Stimulated activated naive CD4-positive, alpha-beta T cell treated with Interleukin-2 at 50 U/mL for 16 hours (primary cell): ENCODE data around the gene STEAP3.
A peak's percentile ranks its signal among the peaks of the same experiment; 100 is the strongest.
"Not testable (repeated sequence)": the region's sequence is repeated elsewhere in the genome, so short reads cannot be mapped to it uniquely, and the experiment has no call there.

ENCODE experiments used
- DNase-seq: peaks from one replicate; lab custom pipeline; 2025; lab: John Stamatoyannopoulos, UW

The STEAP3 gene

DNA sequence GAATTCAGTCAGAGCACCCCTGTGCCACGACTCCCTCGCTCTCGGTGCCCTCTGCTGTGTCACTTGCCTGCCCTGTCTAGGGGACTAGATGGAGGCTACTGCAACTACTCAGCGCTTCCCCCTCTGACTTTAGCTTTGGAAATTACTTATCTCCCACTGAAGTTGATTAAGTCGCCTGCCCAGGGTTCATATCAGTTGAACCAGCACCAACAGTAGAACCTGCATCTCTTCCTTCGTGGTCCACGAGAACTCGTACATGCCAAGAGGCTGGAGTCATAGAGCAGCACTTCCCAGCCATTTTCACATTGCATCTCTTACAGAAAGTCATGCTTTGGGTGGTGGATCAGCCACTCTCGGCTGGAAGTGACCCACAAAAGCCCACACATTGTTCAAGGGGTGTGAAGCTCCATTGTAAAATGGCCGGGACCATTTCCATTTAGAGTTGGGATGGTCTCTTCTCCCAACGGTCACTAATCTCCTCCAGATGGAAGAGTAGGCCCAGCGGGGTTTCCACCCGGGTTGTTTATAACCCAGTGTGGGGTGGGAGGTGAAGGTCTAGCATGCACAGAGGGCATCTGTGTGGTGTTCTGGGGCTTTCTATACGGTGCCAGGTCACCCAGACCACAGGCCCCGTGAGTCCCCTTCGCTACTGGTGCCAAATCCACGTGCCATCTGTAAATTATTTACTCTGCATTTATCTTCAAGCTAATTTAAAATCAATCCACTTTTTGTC is 38.0 kb downstream of the STEAP3 start:
- no peak for DNase-seq

DNA sequence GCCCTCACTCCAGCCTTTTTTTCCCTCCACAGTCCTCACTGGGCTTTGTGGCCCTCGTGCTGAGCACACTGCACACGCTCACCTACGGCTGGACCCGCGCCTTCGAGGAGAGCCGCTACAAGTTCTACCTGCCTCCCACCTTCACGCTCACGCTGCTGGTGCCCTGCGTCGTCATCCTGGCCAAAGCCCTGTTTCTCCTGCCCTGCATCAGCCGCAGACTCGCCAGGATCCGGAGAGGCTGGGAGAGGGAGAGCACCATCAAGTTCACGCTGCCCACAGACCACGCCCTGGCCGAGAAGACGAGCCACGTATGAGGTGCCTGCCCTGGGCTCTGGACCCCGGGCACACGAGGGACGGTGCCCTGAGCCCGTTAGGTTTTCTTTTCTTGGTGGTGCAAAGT is 39.4 kb downstream of the STEAP3 start:
- no peak for DNase-seq

DNA sequence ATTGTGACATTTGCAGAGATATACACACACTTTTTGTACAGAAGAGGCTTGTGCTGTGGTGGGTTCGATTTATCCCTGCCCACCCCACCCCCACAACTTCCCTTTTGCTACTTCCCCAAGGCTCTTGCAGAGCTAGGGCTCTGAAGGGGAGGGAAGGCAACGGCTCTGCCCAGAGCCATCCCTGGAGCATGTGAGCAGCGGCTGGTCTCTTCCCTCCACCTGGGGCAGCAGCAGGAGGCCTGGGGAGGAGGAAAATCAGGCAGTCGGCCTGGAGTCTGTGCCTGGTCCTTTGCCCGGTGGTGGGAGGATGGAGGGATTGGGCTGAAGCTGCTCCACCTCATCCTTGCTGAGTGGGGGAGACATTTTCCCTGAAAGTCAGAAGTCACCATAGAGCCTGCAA is 40.0 kb downstream of the STEAP3 start:
- DNase-seq: no peak

DNA sequence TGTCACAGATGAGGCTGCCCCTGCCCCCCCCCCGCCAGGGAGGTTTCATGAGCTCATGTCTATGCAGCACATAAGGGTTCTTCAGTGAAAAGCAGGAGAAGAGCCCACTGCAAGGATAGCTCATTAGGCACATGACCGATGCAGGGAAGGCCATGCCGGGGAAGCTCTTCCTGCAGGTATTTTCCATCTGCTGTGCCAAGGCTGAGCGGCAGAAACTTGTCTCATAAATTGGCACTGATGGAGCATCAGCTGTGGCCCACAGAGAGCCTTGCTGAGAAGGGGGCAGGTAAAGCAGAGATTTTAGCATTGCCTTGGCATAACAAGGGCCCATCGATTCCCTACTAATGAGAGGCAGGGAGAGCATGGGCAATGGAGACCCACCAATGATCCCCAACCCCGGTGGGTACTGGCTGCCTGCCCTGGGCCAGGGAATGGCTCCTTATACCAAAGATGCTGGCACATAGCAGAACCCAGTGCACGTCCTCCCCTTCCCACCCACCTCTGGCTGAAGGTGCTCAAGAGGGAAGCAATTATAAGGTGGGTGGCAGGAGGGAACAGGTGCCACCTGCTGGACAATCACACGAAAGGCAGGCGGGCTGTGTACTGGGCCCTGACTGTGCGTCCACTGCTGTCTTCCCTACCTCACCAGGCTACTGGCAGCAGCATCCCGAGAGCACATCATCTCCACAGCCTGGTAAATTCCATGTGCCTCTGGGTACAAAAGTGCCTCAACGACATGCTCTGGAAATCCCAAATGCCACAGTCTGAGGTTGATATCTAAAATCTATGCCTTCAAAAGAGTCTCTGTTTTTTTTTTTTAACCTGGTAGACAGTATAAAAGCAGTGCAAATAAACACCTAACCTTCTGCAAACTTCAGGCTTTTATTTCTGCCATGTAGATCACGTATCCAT is 41.4 kb downstream of the STEAP3 start:
- no peak for DNase-seq

DNA sequence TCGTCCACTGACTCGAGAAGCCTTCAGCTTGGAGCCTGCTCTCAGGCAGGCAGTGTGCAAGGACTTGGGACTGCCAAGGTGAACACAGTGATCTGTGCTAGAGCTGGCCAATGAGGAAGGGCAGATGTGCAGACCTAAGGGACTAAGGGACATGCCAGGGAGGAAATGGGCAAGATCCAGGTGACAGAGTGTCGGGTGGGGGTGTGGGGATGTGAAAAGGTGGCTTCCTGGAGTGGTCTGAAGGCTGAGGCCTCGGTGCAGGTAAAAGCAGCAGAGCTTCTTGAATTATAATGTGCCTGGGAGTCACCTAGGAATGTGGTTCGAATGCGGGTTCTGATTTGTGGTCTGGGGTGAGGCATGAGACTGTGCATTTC is 42.0 kb downstream of the STEAP3 start:
- no peak for DNase-seq

- DNase-seq: no peak
These were observed 42.5 kb downstream of the STEAP3 start for GRCh38 chr2:119266091-119266589.

GRCh38 chr2:119267604-119268003 is 44.0 kb downstream of the STEAP3 start:
- no peak for DNase-seq

DNA sequence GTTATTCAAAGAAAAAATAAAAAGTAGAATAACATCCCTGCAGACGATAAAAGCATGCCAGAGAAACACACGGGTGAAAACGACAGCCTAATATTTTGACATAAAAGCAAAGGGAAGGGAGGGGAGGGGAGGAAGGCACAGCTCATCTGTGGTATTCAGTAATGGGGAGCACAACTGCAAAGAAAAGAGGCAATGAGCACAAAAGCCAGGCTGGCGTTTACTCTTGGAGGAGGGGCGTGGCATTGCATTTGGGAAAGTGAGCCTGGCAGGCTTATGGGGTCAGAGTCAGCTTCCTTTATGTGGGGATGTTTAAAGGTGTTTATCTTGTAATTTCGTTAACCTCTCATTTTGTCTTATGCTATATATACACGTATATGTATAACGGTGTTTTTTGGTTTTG is 53.2 kb downstream of the STEAP3 start:
- DNase-seq: no peak

DNA sequence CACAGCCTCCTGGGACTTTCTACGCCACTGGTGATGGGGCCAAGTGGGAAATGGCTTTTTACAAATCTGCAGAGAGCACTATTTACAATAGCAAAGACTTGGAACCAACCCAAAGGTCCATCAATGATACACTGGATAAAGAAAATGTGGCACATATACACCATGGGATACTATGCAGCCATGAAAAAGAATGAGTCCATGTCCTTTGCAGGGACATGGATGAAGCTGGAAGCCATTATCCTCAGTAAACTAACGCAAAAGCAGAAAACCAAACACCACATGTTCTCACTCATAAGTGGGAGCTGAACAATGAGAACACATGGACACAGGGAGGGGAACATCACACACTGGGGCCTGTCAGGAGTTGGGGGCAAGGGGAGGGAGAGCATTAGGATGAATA is 54.8 kb downstream of the STEAP3 start:
- not testable (repeated sequence) for DNase-seq

- no peak for DNase-seq
These were observed 55.3 kb downstream of the STEAP3 start for GRCh38 chr2:119278946-119279345.

GRCh38 chr2:119279666-119280065 is 56.0 kb downstream of the STEAP3 start:
- no peak for DNase-seq

- no peak for DNase-seq
These were observed 57.0 kb downstream of the STEAP3 start for GRCh38 chr2:119280680-119281079.

DNA sequence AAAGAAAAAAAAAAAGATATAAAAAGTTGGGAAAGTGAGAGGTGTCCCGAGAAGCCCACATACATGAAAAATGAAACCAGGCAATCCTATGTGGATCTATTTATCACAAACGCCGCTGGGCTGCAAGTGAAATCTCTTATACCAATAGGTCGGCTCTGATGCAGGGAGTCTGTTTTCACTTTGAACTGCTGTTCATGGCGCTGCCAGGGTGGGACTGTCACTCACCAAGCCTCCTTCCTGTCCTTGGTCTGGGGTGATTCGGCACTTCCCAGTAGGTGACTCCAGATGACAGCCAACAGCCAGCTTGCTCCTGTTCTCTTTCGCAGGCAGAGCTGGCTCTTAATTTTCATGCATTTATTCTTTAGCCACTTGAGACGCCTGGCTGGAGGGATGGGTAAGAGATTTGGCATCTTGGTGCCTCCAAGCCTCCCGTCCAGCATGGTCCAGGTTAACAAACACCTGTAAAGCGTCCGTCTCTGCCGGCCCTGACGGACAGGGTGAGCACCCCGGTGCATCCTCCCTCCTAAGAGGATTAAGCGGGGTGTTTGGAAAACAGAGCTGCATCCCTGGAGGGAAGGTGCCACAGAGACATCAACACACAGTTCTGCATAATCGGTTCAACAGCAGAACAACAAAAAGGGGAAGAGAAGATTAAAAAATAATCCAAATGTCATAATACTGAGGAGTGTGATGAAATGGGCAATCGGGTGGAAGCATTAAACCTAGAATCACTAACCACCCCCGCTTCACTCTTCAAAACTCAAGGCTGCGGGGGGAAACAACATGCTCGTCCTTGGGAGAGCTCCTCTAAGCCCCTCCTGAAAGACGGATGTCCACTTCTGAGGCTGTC is 58.7 kb downstream of the STEAP3 start:
- DNase-seq: no peak

- no peak for DNase-seq
These were observed 59.4 kb downstream of the STEAP3 start for GRCh38 chr2:119282996-119283511.

DNA sequence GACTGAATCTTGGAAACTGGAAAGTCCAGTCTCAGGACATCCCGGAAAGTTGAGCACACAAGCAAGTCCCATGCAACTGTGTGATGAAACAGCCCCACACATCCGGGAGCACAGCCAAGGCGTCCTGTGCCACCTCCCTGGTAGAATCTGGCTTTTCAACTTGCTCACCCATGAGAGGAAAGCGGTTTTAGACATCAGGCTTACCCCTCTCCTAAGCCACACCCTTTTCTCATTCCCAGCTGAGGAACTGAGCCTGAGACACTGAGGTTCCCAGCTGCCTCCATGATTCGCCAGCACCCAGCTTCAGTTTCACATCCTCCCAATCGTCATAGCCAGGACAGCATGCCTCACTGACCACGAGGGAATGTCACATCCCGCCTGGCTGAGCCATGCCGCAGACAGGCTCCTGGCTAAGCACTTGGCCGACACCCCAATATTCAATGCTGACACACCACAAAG is 60.3 kb downstream of the STEAP3 start:
- no peak for DNase-seq

DNA sequence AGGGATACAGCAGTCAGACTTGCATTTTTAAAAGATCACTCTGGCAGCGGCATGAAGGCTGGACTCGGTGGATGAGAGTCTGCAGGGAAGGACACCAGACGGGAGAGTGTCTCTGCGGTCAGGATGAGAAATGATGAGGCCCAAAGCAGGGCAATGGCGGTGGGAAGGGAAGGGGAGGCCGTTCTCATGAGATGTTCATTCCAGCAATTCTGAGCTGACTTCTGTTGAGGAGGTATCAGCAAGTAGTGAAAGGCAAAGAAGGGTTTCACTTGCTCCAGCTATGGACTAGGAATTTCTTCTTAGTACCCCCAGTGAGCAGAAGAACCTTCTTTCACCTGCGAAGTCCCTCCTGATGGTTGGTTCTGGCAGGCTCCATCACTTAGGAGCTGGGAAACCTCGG is 63.0 kb downstream of the STEAP3 start:
- DNase-seq: no peak

DNA sequence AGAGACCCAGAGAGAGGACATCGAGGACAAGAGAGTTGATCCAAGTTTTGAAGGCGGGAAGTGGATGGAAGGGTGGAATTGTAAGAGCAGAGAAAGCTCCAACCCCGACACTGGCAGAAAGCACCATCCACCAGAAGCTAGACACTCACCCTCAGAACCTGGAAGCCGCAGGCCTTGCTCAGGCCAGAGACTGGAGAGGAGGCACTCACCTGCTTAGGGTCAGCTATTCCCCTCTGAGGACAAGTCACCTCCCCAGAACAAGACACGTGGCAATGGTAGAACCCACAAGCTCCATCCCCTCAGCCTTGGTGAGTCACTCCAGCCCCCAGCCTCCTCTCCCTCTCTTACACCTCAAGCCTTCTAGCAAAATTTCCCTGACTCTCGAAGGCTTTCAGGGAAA is 64.9 kb downstream of the STEAP3 start:
- DNase-seq: no peak

GRCh38 chr2:119289093-119289492 is 65.5 kb downstream of the STEAP3 start:
- DNase-seq: no peak

- DNase-seq: no peak
These were observed 66.0 kb downstream of the STEAP3 start for GRCh38 chr2:119289642-119290041.

DNA sequence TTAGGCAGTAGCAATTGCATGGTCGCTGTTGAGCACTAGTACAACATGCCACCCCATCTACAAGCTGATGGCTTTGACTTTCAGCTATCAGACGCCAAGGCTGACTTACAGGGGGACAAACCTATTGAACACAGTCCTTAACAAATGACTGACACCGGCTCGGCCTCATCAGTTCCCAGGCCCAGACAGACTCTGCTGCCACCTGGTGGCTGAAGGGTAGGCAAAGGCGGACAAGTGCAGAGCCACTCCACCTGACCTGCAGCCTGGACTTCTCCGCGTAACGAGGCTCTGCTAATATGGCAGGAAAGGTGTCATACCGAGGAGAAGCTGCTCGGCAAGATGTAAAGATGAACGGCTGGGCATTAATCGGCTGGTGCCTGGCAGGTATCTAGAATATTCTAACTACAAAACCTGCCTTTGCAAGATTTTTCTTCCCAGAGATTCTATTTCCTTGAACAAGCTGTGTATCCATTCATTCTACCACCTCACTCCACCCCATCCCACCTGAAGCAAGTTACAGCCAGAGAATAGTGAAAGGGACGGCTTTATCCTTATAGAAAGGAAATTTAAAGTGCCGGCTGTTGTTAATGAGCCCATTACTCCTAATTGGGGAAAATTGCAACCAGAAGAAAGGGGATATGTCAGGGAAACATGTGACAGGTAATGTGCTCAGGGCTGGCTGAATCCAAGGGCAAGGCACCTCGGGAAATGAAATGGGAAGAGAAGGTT is 67.4 kb downstream of the STEAP3 start:
- peak; percentile 67 for DNase-seq

DNA sequence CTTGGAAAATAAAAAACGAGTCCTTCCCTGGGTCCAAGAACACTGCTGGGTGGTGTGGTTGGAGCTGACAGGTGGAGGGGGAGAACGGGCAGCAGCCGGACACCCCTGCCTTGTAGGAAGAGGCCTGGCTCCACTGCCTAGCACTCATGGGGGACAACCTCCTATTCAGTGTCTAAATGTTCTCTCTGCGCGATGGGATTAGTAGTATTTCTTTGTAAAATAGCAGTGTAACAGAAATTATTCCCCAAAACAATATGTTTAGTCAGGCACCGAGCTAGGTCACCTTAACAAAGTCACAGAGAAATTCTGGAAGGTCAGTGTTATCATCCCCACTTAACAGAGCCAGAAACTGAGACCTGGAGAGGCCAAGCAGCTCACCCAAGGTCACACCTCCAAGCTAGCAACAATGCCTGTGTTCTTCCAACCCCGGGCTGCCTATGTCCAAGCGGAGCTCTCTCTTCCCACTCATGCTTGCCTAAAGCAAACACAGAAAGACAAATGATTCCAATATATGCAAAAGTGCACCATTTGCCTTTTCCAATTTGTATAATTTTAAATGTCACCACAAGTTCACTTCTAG is 68.0 kb downstream of the STEAP3 start:
- no peak for DNase-seq
